Body of pancreas (tissue), 4 donors: ENCODE measurements around the gene EIF3L. TPM values are rescaled to one million over a fixed set of nuclear protein-coding genes. Genes with fewer than 3 reads are reported as not detected.

ENCODE experiments used
- ATAC-seq: fragments of 150-250 bp; one replicate; pipeline ENCODE4 v1.9.1; 2016
- DNase-seq, 4 donors: peaks; one replicate each; pipeline ENCODE4 v3.0.0-alpha.2; 2019
- H3K27ac ChIP-seq, 4 donors: fragments of 200-600 bp; sonication (generic); 1 replicate in 3 of 4; 2 replicates in 1 of 4; pipeline versions ENCODE4 v1.5.1 to v1.6.1; 2016 to 2019; ENCODE audit warnings: mild to moderate bottlenecking in 1 of 4, mixed read lengths in 1 of 4, moderate library complexity in 1 of 4
- H3K27me3 ChIP-seq, 2 donors: fragments of 200-600 bp; sonication (generic); one replicate each; pipeline ENCODE4 v1.6.0; 2016; ENCODE audit warnings: mild to moderate bottlenecking in 1 of 2
- H3K36me3 ChIP-seq, 2 donors: fragments of 200-600 bp; sonication (generic); replicated peaks in 1 of 2; 2 replicates each; pipeline ENCODE4 v1.5.1; 2016; ENCODE audit warnings: low read depth in 2 of 2; ENCODE audit not compliant: insufficient read depth in 1 of 2
- H3K4me1 ChIP-seq: fragments of 200-600 bp; sonication (generic); one replicate; pipeline ENCODE4 v1.6.0; 2016
- H3K4me3 ChIP-seq, 2 donors: fragments of 200-600 bp; sonication (generic); 1 replicate in 1 of 2; 2 replicates in 1 of 2; pipeline ENCODE4 v1.5.1; 2016 to 2019
- H3K9me3 ChIP-seq, 3 donors: fragments of 200-600 bp; sonication (generic); 1 replicate in 2 of 3; 2 replicates in 1 of 3; pipeline ENCODE4 v1.5.1; 2016
- POLR2A ChIP-seq, 3 donors: fragments of 450-650 bp; IDR thresholded peaks; one replicate each; pipeline ENCODE4 v1.6.1; 2016; ENCODE audit warnings: antibody characterized with exemption in 3 of 3, mild to moderate bottlenecking in 2 of 3
- WGBS, 2 donors: methylation state at CpG; one replicate each; pipeline ENCODE4 v1.1.5; 2017; 5-methylcytosine and 5-hydroxymethylcytosine counted together
- intact Hi-C: fragments of 100-400 bp; cut with DNase I; formaldehyde crosslinking; loops from one replicate; pipeline ENCODE4 v1.15.1; 2023
- total RNA-seq, 2 donors: library from RNA; depleted of rRNA; stranded (reverse); fragments of >200 nt; gene quantifications; one replicate each; pipeline ENCODE4 v1.1.0, GENCODE V29; 2016
- TF ChIP-seq, protein P1 (sequence below), 7 experiments: fragments of 450-650 bp in 4 of 7; fragments of 200-600 bp in 3 of 7; sonication (generic) in 3 of 7; IDR thresholded peaks; one replicate each; pipeline ENCODE4 v1.5.1; 2016 to 2019; ENCODE audit warnings: antibody characterized with exemption in 7 of 7

The EIF3L gene
- total RNA-seq, 2 donors from 2014 or later: 139 to 230 TPM

DNA sequence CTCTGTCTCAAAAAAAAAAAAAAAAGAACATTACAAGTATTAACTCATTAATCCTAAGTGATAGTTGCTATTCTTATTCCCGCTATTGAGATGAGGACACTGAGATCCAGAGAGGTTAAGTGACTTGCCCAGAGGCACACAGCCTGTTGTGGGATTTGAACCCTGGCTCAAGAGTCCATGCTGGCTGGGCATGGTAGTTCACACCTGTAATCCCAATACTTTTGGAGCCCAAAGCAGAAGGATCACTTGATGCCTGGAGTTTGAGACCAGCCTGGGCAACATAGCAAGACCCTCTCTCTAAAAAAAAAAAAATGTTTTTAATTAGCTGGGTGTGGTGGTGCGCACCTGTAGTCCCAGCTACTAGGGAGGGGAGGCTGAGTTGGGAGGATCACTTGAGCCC lies 37.4 kb upstream of the EIF3L start:
- ATAC-seq: no peak
- no peaks in the 10 kb centered on the region for H3K9me3 ChIP-seq
- TF ChIP-seq, protein P1, sequence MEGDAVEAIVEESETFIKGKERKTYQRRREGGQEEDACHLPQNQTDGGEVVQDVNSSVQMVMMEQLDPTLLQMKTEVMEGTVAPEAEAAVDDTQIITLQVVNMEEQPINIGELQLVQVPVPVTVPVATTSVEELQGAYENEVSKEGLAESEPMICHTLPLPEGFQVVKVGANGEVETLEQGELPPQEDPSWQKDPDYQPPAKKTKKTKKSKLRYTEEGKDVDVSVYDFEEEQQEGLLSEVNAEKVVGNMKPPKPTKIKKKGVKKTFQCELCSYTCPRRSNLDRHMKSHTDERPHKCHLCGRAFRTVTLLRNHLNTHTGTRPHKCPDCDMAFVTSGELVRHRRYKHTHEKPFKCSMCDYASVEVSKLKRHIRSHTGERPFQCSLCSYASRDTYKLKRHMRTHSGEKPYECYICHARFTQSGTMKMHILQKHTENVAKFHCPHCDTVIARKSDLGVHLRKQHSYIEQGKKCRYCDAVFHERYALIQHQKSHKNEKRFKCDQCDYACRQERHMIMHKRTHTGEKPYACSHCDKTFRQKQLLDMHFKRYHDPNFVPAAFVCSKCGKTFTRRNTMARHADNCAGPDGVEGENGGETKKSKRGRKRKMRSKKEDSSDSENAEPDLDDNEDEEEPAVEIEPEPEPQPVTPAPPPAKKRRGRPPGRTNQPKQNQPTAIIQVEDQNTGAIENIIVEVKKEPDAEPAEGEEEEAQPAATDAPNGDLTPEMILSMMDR (IDR thresholded peaks at IDR 0.05): no peak
- no peak for TF ChIP-seq POLR2A (IDR thresholded peaks at IDR 0.05)
- peaks cover 0 to 2% of the 10 kb centered on the region in 2 donors for H3K36me3 ChIP-seq
- intact Hi-C loops: no loop called here
- peak overlapping the region in 1 of 4 donors; percentile 92 for H3K27ac ChIP-seq
- no peak for DNase-seq
- H3K4me3 ChIP-seq: no peak overlapping the region
- H3K27me3 ChIP-seq: no peaks in the 10 kb centered on the region
- peaks cover 42% of the 10 kb centered on the region for H3K4me1 ChIP-seq
- 88 to 96% methylated on average over 2 of the region's 2 CpGs for WGBS, 2 donors

DNA sequence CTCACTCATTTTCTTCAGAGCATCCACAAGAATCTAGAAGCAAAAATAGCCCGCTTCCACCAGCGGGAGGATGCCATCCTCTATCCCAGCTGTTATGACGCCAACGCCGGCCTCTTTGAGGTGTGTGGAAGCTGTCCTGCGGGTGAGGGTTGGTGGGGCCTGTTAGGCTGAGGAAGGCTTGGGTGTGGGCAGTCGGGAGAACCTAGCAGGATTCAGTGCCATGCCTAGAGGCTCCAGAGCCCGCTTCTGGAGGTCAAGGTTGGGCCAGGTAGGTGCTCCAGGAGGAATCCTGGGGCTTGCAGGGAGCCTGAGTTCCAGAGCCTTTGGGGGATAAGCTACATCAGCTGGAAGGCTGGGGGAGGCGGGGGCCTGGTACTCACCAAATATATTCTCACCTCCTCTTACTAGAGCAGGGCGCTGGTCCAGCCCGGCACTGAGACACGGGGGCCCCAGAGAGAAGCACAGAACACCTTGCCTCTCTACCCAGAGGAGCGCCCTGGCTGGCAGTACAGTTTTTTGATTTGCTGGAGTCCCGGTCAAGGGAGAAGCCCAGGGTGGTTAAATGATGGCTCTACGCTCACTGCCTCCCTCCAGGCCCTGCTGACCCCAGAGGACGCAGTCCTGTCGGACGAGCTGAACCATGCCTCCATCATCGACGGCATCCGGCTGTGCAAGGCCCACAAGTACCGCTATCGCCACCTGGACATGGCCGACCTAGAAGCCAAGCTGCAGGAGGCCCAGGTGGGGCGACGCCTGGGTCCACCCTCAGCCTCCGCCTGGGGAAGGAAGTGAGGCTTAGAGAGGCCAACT lies 36.1 kb upstream of the EIF3L start:
- Histone ChIP-seq H3K9me3 (no peaks in the 10 kb centered on the region), H3K27me3 (no peaks in the 10 kb centered on the region), H3K4me3 (no peak overlapping the region), H3K36me3 (peaks cover 0 to 2% of the 10 kb centered on the region in 2 donors), H3K27ac (no peak overlapping the region), H3K4me1 (peaks cover 48% of the 10 kb centered on the region)
- intact Hi-C loops: no loop called here
- DNase-seq: no peak
- no peak for ATAC-seq
- no peak for TF ChIP-seq POLR2A (IDR thresholded peaks at IDR 0.05)
- TF ChIP-seq, protein P1 (IDR thresholded peaks at IDR 0.05): no peak
- WGBS, 2 donors: 84 to 87% methylated on average over 16 to 27 of the region's 27 CpGs

DNA sequence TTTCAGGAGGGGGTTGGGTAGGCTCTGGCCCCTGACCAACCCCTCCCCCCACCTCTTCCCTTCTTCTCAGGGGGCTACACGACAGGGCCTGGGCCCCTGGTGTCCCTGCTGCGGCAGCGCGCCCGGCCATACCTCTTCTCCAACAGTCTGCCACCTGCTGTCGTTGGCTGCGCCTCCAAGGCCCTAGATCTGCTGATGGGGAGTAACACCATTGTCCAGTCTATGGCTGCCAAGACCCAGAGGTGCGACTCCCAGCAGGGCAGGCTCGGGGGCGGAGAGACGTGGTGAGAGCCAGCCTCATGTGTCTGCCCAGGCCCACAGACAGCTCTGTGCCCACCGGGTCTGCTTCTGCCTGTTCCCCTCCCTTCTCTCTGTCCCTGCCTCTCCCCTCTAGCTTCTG lies 33.6 kb upstream of the EIF3L start:
- DNase-seq: no peak
- peaks cover 0 to 2% of the 10 kb centered on the region in 2 donors for H3K36me3 ChIP-seq
- WGBS, 2 donors: 82 to 87% methylated on average over 6 to 12 of the region's 12 CpGs
- H3K9me3 ChIP-seq: no peaks in the 10 kb centered on the region
- intact Hi-C loops: loop anchor here (5.0 kb wide), 1 partner anchor 47 kb away; no protein-coding TSS in a partner anchor
- TF ChIP-seq, protein P1 (IDR thresholded peaks at IDR 0.05): no peak
- no peak for TF ChIP-seq POLR2A (IDR thresholded peaks at IDR 0.05)
- no peak overlapping the region for H3K4me3 ChIP-seq
- no peaks in the 10 kb centered on the region for H3K27me3 ChIP-seq
- H3K4me1 ChIP-seq: peaks cover 34% of the 10 kb centered on the region
- ATAC-seq: no peak
- no peak overlapping the region for H3K27ac ChIP-seq

DNA sequence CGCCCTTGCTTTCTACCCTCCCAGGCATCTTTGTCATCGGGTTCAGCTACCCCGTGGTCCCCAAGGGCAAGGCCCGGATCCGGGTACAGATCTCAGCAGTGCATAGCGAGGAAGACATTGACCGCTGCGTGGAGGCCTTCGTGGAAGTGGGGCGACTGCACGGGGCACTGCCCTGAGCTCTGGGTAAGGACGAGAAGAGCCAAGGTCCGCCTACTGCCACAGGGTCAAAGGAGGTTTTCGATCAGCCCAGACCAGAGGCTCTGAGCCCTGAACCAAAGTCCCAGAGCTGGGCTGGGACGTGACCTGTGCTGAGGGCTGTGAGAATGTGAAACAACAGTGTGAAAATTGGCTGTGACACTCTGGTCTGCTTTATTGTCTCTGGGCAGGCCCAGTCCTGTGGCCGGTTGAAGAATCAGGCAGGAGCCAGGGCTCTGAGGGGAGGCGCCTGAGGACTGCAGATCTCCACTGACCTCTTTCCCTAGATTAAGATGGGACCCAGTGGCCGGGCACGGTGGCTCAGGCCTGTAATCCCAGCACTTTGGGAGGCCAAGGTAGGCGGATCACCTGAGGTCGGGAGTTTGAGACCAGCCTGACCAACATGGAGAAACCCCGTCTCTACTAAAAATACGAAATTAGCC lies 32.6 kb upstream of the EIF3L start:
- Histone ChIP-seq H3K4me1 (peaks cover 25% of the 10 kb centered on the region), H3K36me3 (peaks cover 0 to 2% of the 10 kb centered on the region in 2 donors), H3K4me3 (no peak overlapping the region), H3K9me3 (no peaks in the 10 kb centered on the region), H3K27ac (no peak overlapping the region), H3K27me3 (no peaks in the 10 kb centered on the region)
- 87 to 88% methylated on average over 8 to 23 of the region's 23 CpGs for WGBS, 2 donors
- TF ChIP-seq POLR2A (IDR thresholded peaks at IDR 0.05): no peak
- TF ChIP-seq, protein P1 (IDR thresholded peaks at IDR 0.05): no peak
- intact Hi-C loops: loop anchor here (5.0 kb wide), 1 partner anchor 46 kb away; no protein-coding TSS in a partner anchor
- ATAC-seq (no peak), DNase-seq (no peak)
